Fibroblast of the aortic adventitia (primary cell): ENCODE data around the gene TXLNB. TPM values are rescaled to one million over a fixed set of nuclear protein-coding genes. Genes with fewer than 3 reads are reported as not detected.
"Not testable (repeated sequence)": the region's sequence is repeated elsewhere in the genome, so short reads cannot be mapped to it uniquely, and the experiment has no call there.

Source experiments
- DNase-seq: peaks from one replicate; pipeline ENCODE4 v3.0.0-alpha.2; 2010; ENCODE audit warnings: low read depth
- H3K4me3 ChIP-seq: 2 replicates; pipeline ENCODE4 v1.5.1; 2011; ENCODE audit warnings: low read depth, mild to moderate bottlenecking, control low read depth, low read length, moderate library complexity
- total RNA-seq: library from RNA; depleted of rRNA; stranded (reverse); fragments of >200 nt; gene quantifications from 2 replicates; pipeline ENCODE4 v1.2.3, GENCODE V29; 2012; ENCODE audit warnings: low replicate concordance
- TF ChIP-seq, protein P1 (sequence below): IDR thresholded peaks from 2 replicates; pipeline ENCODE4 v1.5.1; 2011; ENCODE audit warnings: mild to moderate bottlenecking, low read length, control low read depth, inconsistent platforms; ENCODE audit not compliant: insufficient read depth

TXLNB gene
- total RNA-seq, 1 donor, result 0.36 TPM

DNA sequence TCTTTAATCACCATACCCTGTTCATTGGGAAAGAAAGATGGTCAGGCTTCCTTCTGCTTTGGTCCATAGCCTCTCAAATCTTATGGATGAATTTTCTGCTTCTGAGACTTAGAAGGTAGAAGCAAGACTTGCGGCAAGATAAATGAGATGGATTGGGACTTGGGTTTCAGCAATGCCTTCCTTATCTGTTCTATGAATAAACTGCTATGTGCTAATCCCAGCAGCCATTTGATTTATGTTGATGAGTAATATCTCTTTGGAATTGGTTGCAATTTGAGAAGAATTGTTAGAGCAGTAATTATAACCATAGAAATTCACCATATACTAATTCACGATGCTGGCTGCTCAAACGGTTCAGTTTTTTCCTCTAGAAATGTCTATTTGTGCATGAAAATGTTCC, 48.3 kb downstream of the TXLNB start:
- TF ChIP-seq, protein P1, sequence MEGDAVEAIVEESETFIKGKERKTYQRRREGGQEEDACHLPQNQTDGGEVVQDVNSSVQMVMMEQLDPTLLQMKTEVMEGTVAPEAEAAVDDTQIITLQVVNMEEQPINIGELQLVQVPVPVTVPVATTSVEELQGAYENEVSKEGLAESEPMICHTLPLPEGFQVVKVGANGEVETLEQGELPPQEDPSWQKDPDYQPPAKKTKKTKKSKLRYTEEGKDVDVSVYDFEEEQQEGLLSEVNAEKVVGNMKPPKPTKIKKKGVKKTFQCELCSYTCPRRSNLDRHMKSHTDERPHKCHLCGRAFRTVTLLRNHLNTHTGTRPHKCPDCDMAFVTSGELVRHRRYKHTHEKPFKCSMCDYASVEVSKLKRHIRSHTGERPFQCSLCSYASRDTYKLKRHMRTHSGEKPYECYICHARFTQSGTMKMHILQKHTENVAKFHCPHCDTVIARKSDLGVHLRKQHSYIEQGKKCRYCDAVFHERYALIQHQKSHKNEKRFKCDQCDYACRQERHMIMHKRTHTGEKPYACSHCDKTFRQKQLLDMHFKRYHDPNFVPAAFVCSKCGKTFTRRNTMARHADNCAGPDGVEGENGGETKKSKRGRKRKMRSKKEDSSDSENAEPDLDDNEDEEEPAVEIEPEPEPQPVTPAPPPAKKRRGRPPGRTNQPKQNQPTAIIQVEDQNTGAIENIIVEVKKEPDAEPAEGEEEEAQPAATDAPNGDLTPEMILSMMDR, result no peak
- peak; percentile 85 for DNase-seq
- no peak overlapping the region for H3K4me3 ChIP-seq

DNA sequence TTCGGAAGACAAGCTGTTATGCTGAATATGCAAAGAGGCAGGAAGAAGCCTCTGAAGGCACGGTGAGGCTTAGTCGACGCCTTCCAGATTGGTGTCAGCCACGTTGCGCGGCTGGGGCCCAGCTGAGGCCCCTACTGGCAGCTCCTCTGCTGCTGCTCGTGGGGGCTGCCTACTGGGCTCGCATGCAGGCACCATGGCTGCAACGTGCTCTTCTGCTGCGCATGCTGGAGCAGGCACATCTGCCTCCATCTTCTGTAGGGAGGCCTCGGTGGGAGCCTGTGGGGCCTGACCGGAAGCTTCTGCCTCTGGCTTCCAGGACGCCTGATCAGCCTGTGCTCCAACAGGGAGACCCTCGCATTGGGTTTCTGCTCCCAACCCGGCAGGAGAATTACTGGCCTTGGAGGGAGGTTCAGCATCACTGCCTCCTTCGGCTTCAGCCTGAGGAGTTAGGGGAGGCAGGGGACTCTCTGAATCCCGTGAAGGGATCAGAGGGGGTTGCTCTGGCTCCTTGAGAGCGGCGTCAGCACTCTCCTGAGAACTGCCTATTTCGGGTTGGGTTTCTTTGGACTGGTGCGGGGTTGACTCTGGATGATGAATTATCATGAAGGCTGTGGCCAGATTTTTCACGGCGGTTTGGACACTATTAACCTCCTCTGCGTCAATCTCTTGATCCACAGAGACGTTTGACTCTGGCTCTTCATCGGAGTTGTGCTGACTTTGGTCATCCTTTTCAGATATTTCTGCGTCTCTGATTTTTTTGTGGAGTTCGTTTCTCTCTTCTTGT, 49.1 kb downstream of the TXLNB start:
- TF ChIP-seq, protein P1, result no peak
- DNase-seq, result peak; percentile 78
- H3K4me3 ChIP-seq, result no peak overlapping the region

DNA sequence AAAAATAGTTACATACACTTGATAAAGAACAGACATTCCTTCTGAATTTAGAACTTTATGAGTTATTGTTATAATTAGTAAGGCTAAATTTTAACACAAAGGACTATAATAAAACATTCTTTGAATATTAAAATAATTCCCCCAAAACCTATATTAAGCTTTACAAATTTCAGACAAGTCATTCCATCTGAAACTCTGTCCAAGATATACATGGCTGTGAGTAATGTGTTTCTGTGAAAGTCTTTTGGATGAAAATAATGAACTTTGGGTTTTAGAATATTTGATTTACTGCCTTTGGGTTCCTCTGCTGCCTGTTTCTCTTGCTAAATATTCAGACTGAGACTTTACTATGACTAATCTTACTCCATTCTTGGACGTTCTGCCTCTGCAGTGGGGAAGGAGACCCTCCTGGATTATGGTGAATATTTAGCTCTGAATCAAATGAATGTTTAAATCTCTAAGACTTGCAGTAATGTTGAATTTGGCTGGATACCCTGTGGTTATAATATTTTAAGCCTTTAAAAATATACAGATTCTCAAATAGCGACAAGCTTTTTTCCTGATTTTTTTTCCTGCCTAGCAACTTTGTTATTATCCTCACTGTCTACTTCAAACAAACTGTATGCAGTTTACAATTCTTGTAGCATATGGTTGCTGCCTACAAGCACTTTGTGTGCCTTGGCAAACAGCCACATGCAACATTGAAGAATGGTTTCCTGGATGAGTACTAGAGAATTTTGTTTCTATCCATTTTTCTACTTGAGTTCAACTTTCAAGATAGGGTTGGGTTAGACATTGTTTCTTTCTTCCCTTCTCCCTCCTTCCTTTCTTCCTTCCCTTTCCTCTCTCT, 51.4 kb downstream of the TXLNB start:
- no peak overlapping the region for H3K4me3 ChIP-seq
- DNase-seq, result peak; percentile 92
- TF ChIP-seq, protein P1, result no peak

DNA sequence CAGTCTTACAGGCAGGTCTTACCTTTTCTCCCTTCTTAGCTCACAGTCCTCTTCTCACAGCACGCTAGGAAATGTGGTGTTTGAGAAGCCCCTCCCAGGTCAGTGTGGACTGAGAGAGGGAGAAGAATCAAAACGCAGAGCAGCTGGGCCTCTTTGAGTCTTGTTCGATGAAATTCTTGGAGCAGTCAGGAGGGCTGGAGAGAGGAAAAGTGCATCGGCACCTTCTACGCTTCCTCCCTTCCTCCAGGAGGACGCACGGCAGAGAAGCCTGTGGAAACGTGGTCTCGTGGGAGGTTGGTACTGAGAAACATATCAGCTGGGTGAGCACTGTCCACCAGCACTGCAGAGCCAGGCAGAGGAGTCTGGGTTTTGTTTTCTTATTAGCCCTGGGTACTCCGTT, 52.7 kb downstream of the TXLNB start:
- TF ChIP-seq, protein P1, result no peak
- no peak for DNase-seq
- H3K4me3 ChIP-seq, result no peak overlapping the region

DNA sequence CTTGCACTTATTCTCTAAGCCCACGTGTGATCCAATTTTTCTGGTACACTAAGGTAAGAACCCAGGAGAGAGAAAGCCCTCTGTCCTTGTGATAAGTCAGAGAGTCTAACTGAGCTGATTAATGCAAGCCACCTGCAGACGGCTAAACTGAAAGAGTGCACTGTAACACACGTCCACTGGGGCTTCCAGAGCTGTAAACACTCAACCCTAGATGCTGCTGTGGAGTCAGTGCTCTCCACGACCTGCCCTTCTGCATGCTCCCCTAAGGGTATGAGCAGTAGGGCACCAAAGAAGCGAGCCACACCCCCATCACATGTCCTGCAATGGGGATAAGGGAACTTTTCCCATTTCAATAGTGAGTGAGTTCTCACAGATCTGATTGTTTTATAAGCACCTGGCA, 55.7 kb downstream of the TXLNB start:
- no peak for DNase-seq
- H3K4me3 ChIP-seq, result no peak overlapping the region
- TF ChIP-seq, protein P1, result no peak

DNA sequence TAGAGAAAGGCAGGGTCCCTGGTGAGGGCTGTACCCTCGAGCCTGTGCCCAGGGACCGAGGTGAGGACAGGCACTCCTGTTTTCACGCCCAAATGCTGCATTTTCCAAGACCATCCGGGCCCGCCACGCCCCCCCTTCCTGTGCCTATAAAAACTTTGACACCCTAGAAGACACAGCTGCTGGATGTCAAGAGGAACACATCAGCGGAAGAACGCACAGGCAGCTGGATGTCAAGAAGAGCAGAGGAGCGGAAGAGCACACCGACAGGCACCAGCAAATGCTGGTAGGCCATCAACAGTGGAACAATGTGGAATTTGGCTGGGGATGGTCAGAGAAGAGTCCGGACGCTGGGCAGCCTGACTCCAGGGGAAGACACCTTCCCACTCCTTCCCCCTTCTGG, 56.1 kb downstream of the TXLNB start:
- H3K4me3 ChIP-seq, result no peak overlapping the region
- TF ChIP-seq, protein P1, result no peak
- no peak for DNase-seq

DNA sequence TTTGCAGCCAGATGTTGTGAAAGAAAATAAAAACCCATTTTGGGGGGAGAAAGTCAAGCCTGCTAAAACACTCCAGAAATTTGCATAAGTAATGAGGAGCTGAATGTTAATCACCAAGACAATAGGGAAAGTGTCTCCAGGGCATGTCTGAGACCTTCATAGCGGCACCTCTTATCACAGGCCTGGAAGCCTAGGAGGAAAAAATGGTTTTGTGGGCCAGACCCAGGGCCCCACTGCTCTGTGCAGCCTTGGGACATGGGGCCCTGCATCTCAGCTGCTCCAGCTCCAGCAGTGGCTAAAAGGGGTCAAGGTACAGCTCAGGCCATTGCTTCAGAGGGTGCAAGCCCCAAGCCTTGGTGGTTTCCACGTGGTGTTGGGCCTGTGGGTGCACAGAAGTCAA, 57.6 kb downstream of the TXLNB start:
- not testable (repeated sequence) for H3K4me3 ChIP-seq, DNase-seq
